GM18520 (cell line): ENCODE data around the gene TPPP.

Experiments
- ATAC-seq: cut with Tn5 transposase; IDR thresholded peaks from one replicate; pipeline ENCODE4 v1.9.1; 2021; ENCODE audit not compliant: unreplicated experiment

TPPP gene

GRCh38 chr5:610744-611730, 82.1 kb downstream of the TPPP start:
- no peak for ATAC-seq

- no peak for ATAC-seq
These were observed 83.0 kb downstream of the TPPP start for GRCh38 chr5:610011-610743.
